HG03378 (cell line): Measurements from ENCODE around the gene MMRN1.

Source experiments
- ATAC-seq: cut with Tn5 transposase; IDR thresholded peaks from one replicate; pipeline ENCODE4 v1.9.1; 2021; ENCODE audit warnings: mild to moderate bottlenecking, moderate library complexity; ENCODE audit not compliant: unreplicated experiment

MMRN1 gene, protein sequence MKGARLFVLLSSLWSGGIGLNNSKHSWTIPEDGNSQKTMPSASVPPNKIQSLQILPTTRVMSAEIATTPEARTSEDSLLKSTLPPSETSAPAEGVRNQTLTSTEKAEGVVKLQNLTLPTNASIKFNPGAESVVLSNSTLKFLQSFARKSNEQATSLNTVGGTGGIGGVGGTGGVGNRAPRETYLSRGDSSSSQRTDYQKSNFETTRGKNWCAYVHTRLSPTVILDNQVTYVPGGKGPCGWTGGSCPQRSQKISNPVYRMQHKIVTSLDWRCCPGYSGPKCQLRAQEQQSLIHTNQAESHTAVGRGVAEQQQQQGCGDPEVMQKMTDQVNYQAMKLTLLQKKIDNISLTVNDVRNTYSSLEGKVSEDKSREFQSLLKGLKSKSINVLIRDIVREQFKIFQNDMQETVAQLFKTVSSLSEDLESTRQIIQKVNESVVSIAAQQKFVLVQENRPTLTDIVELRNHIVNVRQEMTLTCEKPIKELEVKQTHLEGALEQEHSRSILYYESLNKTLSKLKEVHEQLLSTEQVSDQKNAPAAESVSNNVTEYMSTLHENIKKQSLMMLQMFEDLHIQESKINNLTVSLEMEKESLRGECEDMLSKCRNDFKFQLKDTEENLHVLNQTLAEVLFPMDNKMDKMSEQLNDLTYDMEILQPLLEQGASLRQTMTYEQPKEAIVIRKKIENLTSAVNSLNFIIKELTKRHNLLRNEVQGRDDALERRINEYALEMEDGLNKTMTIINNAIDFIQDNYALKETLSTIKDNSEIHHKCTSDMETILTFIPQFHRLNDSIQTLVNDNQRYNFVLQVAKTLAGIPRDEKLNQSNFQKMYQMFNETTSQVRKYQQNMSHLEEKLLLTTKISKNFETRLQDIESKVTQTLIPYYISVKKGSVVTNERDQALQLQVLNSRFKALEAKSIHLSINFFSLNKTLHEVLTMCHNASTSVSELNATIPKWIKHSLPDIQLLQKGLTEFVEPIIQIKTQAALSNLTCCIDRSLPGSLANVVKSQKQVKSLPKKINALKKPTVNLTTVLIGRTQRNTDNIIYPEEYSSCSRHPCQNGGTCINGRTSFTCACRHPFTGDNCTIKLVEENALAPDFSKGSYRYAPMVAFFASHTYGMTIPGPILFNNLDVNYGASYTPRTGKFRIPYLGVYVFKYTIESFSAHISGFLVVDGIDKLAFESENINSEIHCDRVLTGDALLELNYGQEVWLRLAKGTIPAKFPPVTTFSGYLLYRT

DNA sequence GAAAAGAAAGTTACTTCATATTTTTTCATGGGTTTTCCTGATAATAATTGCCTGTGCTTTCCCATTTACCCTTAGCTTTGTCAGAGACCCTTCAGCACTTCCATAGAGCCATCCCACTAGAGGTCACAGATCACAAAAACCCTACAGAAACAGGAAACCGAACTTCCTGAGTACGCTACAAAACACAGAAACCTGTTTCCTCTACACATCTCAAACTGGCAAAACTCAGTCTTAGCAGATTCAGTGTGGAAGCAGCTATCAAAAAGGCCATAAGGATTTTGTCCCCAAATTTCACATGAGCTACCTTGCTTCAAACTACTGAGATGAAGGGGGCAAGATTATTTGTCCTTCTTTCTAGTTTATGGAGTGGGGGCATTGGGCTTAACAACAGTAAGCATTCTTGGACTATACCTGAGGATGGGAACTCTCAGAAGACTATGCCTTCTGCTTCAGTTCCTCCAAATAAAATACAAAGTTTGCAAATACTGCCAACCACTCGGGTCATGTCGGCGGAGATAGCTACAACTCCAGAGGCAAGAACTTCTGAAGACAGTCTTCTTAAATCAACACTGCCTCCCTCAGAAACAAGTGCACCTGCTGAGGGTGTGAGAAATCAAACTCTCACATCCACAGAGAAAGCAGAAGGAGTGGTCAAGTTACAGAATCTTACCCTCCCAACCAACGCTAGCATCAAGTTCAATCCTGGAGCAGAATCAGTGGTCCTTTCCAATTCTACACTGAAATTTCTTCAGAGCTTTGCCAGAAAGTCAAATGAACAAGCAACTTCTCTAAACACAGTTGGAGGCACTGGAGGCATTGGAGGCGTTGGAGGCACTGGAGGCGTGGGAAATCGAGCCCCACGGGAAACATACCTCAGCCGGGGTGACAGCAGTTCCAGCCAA is at the start of gene MMRN1:
Gene MMRN1, plus strand, starts transcription at position 206 of the 902 bp plus-strand sequence. Its CDS starts 118 bp downstream, at position 324.
- ATAC-seq, result peak; percentile 59

DNA sequence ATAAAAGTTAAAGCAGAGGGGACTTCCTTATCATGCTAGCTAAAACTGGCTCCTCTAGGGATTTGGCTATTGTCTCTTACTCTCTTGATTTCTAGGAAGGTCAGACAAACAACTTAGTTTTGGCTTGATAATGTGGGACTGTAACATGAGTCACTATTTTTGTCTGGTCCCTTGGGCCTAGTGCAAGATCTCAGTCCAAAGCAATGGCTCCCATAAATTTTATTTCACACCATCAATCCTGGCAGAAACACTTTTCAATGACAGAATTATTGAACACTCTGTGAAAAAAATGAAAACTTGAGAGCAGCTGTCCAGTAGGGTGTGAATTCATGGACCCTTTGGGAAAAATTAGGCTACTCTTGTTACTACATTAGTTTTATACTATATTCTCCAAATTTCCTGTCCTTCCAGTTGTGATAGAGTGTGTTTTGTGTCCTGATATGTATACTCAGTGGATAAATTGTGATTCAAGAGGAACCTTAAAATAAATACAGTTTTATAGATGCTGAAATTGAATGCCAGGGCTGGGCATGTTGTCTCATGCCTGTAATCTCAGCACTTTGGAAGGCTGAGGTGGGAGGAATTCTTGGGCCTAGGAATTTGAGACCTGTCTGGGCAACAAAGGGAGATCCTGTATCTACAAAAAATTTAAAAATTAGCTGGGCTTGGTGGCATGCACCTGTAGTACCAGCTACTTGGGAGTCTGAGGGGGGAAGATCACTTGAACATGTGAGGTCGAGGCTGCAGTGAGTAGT is 46.9 kb upstream of the MMRN1 start:
- ATAC-seq, result no peak

DNA sequence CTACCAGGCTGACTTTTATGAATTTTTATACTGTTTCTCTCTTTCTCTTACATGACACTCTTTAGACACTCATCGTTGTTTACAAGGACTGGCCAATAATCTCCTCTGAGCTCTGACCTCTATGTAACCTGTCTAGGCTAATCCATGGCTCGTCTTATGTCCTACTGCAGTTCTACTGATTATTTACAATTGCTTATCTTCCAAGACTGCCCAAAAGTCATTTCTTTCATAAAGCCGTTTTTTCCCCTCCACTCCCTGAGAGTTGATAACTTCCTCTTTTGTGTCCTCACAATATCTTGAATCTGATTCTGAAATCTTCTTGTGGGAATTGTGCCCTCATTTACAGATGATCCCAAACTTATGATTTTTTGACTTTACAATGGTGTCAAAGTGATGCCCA is 39.4 kb upstream of the MMRN1 start:
- no peak for ATAC-seq

DNA sequence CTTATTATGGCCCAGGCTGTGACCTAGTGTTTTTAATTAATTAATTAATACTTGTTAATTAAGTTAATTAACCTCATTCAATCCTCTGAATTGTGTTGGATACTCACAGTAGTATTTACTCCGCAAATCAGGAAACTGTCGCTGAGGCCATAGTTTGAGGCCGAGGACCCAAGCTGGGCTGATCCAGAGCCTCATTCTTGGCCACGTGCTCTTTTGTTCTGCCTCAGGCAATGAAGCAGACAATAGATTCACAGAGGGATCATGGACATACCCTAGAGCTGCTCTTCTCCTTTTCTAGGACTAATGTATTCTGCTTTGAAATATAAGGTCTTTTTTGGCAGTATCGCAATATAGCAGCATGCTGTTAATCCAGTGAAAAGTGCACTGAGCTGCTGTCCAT is 33.7 kb upstream of the MMRN1 start:
- ATAC-seq, result no peak

DNA sequence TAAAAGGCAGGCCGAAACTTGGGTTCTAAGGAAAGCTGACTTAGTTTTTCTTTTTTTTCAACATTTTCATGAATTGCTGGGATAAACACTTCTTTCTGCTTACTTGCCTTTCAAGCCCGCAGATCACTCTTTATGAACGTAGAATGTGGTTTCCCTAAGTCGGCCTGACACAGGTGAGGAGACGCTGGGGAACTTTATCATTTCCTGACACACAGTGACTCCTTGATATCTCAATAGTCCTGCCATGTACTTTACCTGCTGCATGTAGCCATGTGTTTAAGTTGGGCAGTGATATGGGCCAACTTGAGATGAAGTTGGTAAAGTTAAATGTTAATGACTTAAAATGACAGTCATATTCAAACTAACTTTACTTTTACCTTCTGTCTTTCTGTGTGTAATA is 31.1 kb upstream of the MMRN1 start:
- no peak for ATAC-seq

DNA sequence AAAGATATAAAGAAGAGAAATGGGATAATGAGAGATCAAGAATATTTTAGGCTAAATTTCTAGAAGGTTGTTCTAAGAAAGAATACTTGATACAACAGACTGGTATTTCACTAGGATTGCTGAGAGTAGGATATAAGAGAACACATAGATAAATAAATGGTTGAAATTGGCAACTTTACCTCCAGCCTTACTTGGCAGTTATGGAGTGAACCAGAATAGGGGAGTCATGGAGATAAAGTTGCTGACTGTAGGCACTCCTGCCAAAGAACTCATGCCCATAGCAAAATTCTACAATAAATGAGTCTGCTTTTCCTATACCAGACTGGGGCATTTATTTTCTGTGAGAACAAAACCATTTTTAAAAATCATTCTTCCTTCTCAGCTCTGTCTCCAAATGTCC is 26.4 kb upstream of the MMRN1 start:
- ATAC-seq, result no peak

DNA sequence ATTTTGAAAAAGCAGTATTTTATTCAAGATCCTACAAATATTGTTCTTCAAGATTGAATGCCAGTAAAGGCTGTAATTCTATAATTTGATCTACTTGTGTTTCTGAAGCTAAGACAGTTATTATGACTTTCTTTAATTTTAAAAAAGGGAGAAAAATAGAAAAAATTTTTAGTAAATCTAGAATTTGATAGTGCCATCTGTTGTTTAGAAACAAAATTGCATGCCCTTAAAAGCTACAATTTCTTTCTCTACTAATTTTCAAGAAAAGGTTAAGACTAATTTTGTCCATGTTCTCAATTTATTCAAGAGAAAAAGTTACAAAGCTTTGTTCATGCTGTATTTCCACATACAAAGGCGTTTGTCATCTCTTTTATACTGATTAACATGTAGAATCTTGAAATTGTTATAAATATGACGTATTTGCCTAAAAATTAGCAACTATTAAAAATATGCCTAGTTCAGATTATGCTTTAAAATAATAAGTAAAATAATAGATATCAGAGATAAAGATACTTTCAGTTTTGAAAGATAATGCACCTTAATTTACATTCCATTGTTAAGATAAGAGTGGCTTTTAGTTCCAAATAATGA is 25.6 kb upstream of the MMRN1 start:
- no peak for ATAC-seq

DNA sequence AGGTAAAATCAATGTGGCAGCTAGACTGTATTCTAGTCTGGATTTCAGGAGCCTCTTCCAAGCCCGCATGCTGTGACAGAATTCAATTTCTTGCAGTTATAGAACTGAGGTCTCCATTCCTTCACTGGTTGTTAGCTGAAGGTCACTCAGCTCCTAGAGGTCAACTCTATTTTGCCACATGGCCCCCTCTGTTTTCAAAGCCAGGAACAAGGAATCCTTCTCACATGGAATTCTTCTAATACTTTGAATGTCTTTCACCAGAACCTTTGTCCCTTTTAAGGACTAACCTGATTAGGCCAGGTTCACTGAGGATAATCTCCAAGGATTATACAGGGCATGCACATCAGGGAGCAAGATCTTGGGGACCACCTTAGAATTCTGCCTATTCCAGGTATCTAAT is 23.4 kb upstream of the MMRN1 start:
- no peak for ATAC-seq

DNA sequence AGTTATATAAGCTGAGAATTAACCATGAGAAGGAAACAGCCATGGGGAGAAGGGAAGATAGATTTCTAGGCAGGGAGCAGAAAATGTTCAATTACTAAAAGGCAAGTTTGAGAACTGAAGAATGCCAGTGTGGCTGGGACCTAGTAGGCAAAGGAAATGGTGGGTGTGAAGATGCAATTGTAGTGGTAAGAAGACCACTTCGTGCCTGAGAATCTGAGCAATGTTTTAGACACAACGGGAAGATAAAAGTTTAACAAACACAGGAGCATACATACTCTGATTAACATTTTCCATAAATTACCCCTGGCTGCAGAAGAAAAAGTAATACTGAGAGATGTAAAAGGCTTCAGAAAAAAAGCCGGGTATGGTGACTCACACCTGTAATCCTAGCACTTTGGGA is 18.1 kb upstream of the MMRN1 start:
- no peak for ATAC-seq

DNA sequence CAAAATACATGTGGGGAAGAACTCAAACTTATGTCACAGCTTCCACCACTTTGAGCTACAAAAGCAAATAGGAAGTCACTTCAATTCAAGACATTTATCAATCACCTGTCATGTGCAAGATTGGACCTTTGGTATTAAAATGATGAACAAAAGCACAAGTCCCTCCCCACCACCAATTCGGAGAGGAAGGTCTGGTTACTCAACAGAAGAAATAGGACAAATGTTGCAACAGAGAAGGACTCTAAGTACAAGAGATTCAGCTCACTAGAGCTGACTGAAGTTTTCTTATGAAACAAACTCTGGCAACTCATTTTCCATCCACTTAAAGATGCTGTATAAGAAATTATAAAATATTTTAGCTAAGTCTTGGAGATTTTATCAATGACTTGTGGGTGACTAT is 16.0 kb upstream of the MMRN1 start:
- no peak for ATAC-seq

DNA sequence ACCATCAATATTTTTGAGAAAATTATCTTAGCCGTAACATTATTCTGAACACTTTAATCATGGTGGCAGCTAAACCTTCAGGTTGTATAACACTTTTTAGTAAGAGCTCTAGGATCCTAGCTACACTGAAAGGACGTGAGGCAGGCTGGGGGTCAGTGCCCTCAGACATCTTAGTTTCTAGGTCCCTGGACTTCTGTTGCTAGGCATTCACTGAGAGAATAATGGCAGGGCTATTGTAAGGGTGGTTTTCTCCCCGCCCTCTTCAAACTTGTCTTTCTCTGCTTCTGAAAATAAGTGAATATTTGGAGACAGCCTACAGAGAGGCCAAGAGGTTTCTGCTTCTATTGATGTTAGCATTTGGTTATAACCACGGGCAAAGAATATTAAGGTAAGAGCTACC is 15.4 kb upstream of the MMRN1 start:
- ATAC-seq, result no peak

DNA sequence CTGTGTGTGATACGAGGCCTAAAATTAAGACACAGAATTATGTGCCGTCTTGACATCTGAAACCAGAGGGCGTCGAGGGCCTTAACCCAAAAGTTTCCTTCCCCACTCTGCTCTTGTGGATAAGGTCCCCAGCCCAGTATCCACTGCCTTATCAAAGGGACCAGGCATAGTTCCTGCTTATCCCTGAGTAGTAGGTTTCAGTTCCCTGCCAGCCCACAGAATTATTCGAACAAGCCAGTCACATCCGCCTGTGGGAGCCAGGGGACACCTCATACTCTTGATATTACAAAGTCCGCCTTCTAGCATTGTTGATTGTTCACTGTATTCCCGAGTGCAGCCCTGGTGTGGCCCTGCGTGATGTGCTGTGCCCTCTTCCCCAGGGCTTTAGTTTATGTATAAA is 5.4 kb upstream of the MMRN1 start:
- no peak for ATAC-seq

DNA sequence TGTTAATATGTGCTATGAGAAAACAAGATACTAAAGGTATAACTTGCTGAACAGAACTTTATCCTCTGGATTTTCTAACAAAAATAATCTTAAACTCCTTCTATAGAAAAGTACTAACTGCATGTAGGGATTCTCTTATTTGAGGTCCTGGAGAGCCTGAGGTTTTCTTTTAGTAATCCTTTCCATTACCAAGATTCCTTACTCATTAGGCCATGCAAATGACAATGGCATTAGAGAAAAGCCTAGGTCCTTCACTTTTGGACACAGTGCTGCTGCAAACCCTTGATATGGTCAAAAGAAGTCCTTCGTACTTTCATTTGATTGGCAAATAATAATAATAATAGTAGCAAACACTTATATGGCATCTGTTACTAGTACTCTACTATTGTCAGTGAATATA is 3.2 kb downstream of the MMRN1 start:
- ATAC-seq, result no peak

DNA sequence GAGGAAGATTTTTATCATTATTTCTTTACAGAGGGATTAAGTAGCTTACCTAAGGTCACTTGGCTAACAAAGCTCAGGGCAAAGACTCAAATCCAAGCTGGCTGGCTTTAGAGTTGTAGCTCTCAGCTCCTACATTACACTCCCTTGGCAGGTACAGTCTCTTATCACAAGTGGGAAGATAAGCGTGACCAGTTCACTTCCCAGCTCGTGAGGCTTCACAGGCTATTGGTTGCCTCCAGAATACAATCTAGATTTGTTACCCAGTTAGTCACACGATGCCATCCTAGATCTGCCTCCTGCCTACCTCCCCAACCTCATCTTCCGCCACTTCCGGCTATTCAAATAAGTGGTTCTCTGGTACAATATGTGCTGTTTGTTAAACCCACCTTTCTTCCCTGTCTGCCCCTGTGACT is 3.7 kb downstream of the MMRN1 start:
- ATAC-seq, result peak; percentile 58

DNA sequence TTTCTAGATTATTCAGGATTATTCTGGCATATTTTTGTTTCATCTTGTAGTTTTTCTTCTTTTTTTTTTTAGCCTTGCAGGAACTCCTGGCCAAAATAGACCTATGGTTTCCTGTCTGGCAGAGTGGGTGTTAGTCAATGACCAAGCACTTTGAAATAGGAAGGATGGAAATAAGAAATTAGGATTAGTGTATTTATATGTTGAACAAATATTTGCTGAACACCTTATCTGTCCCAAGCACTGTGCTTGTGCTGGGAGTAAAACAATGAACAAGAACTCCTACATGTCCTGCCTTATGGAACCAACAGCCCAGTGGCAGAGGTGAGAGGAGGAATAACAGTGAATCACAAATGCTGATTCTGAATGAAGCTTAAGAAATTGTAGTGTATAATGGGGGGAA is 4.5 kb downstream of the MMRN1 start:
- ATAC-seq, result no peak

DNA sequence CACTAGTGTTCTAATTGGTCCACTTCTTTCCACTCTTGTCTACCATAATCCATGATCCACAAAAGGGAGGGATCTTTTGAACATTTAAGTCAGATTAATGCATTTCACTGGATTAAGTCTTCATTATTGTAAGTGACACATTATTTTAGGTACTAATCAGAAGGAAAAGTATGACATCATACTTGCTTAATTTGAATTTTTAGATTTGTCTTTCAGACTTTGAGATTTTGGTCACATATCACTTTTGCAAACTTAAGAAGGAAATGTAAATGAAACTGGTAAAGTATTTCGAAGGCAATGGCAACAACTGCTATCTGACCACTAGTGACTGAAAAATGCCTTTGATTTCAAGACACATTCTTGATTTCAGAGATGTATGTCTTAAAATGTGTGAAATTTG is 5.2 kb downstream of the MMRN1 start:
- no peak for ATAC-seq

DNA sequence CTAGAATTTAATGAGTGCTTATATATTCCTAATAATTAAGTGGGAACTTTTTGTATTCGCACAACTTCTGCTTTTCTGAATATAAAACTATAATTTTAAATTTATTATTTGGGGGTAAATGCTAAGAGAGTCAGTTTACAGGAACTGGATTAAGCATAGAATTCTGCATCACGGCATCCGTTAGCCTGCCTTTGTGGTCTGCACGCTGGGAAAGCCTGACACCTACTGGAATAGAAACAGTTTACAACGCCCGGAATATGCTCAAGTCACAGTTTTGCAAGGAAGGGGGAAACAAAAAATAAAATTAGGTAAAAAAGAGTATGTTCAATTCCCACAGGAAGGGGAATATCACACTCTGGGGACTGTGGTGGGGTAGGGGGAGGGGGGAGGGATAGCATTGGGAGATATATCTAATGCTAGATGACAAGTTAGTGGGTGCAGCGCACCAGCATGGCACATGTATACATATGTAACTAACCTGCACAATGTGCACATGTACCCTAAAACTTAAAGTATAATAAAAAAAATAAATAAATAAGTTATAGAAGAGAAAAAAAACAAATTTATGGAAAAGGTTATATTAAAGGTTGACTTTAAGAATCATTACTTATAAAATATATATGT is 7.3 kb downstream of the MMRN1 start:
- peak; percentile 70 for ATAC-seq

DNA sequence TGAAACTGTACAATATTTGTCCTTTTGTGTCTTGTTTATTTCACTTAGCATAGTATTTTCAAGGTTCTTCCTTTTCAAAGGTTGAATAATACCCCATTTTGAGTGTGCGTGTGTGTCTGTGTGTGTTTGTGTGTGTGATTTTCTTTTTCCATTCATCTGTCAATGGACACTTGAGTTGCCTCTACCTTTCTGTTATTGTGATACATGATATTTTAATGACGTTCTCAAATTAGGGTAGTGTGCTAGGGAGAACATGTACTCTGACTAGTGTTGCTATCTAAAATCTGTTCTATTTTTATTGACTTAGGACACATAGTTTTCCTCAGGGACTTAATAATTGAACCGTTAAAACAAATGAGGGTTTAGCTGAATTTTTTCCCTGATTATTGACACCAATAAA is 9.9 kb downstream of the MMRN1 start:
- ATAC-seq, result no peak

DNA sequence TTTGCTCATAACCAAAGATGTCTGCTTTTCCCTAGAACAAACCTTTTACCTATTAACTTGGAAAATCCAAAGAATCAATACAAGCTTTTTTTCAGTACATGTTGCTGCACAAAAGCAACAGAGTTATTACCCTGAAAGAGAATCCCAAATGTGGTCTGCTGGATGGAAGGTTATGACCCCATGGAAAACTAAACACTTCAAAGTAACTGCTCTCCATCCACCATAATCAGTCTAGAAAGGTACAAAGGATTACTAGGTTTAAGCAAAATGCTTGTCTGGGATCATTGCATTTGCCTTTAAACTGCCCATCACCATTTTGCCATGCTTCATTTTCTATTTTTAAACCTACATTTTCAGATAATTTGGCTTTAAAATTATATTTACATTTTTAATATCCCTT is 11.7 kb downstream of the MMRN1 start:
- no peak for ATAC-seq
